Measurements from ENCODE around the gene TMX4.

- TF ChIP-seq EZH2 (IDR thresholded peaks at IDR 0.05; ENCODE audit: insufficient read depth, poor library complexity, severe bottlenecking) (no peak), EZH2phosphoT487 (IDR thresholded peaks at IDR 0.05; ENCODE audit: insufficient read depth, low read depth) (no peak)
Observed at GRCh38 chr20:7996898-7997297, 22.7 kb downstream of the TMX4 start.
